Esophagus squamous epithelium (tissue), 5 donors: ENCODE data around the gene PDZK1IP1. TPM values are rescaled to one million over a fixed set of nuclear protein-coding genes. Genes with fewer than 3 reads are reported as not detected.

Experiments
- DNase-seq: peaks from one replicate; lab custom pipeline; 2025; lab: John Stamatoyannopoulos, UW
- H3K27ac ChIP-seq, 4 donors: fragments of 200-600 bp; sonication (generic); one replicate each; pipeline ENCODE4 v1.5.1; 2016 to 2019; ENCODE audit warnings: mild to moderate bottlenecking in 1 of 4
- H3K27me3 ChIP-seq, 4 donors: fragments of 200-600 bp; sonication (generic); 1 replicate in 3 of 4; 2 replicates in 1 of 4; pipeline versions ENCODE4 v1.5.1 to v1.6.0; 2017 to 2021; ENCODE audit warnings: antibody characterized with exemption in 1 of 4
- H3K36me3 ChIP-seq, 3 donors: fragments of 200-600 bp; sonication (generic); one replicate each; pipeline ENCODE4 v1.5.1; 2016 to 2019
- H3K4me1 ChIP-seq, 3 donors: fragments of 200-600 bp; sonication (generic); one replicate each; pipeline ENCODE4 v1.5.1; 2017 to 2019
- H3K4me3 ChIP-seq, 4 donors: fragments of 200-600 bp; sonication (generic); 1 replicate in 3 of 4; 2 replicates in 1 of 4; pipeline ENCODE4 v1.5.1; 2016 to 2019; ENCODE audit warnings: mild to moderate bottlenecking in 2 of 4, moderate library complexity in 1 of 4
- H3K9me3 ChIP-seq, 3 donors: fragments of 200-600 bp; sonication (generic); one replicate each; pipeline ENCODE4 v1.5.1; 2016 to 2019
- POLR2A ChIP-seq, 4 donors: fragments of 450-650 bp; IDR thresholded peaks; one replicate each; pipeline ENCODE4 v1.6.1; 2017; ENCODE audit warnings: antibody characterized with exemption in 4 of 4, mild to moderate bottlenecking in 4 of 4, moderate library complexity in 3 of 4
- WGBS, 2 donors: methylation state at CpG; one replicate each; pipeline ENCODE4 v1.1.5; 2018; 5-methylcytosine and 5-hydroxymethylcytosine counted together
- intact Hi-C: fragments of 100-400 bp; cut with DNase I; formaldehyde crosslinking; loops from one replicate; pipeline ENCODE4 v1.15.0; 2022
- total RNA-seq, 4 donors: library from RNA; depleted of rRNA; stranded (reverse); fragments of >200 nt; gene quantifications; one replicate each; pipeline ENCODE4 v1.1.0, GENCODE V29; 2016
- TF ChIP-seq, protein P1 (sequence below), 6 experiments: fragments of 450-650 bp in 4 of 6; fragments of 200-600 bp in 2 of 6; sonication (generic) in 2 of 6; IDR thresholded peaks; one replicate each; pipeline ENCODE4 v1.5.1; 2016 to 2019; ENCODE audit warnings: antibody characterized with exemption in 6 of 6, mild to moderate bottlenecking in 4 of 6, moderate library complexity in 4 of 6
- donor health status: DM: yes; HTN: yes; CAD: no.

Gene PDZK1IP1
- total RNA-seq, 4 donors from 2014 or later: 9.7 to 429 (median 312) TPM

- 80% methylated on average over 4 of the region's 4 CpGs for WGBS, 2 donors
- intact Hi-C loops: no loop called here
- no peak overlapping the region for H3K4me3 ChIP-seq
- H3K36me3 ChIP-seq: no peaks in the 10 kb centered on the region
- peaks cover 0 to 49% (median 3%) of the 10 kb centered on the region in 4 donors for H3K27me3 ChIP-seq
- H3K4me1 ChIP-seq: no peaks in the 10 kb centered on the region
- TF ChIP-seq POLR2A (IDR thresholded peaks at IDR 0.05): no peak
- TF ChIP-seq, protein P1, sequence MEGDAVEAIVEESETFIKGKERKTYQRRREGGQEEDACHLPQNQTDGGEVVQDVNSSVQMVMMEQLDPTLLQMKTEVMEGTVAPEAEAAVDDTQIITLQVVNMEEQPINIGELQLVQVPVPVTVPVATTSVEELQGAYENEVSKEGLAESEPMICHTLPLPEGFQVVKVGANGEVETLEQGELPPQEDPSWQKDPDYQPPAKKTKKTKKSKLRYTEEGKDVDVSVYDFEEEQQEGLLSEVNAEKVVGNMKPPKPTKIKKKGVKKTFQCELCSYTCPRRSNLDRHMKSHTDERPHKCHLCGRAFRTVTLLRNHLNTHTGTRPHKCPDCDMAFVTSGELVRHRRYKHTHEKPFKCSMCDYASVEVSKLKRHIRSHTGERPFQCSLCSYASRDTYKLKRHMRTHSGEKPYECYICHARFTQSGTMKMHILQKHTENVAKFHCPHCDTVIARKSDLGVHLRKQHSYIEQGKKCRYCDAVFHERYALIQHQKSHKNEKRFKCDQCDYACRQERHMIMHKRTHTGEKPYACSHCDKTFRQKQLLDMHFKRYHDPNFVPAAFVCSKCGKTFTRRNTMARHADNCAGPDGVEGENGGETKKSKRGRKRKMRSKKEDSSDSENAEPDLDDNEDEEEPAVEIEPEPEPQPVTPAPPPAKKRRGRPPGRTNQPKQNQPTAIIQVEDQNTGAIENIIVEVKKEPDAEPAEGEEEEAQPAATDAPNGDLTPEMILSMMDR (IDR thresholded peaks at IDR 0.05): no peak
- no peak overlapping the region for H3K27ac ChIP-seq
- no peaks in the 10 kb centered on the region for H3K9me3 ChIP-seq
- no peak for DNase-seq
These were observed 29.2 kb upstream of the PDZK1IP1 start for GRCh38 chr1:47219001-47219400.

- DNase-seq: no peak
- H3K27ac ChIP-seq: no peak overlapping the region
- intact Hi-C loops: no loop called here
- TF ChIP-seq, protein P1 (IDR thresholded peaks at IDR 0.05): no peak
- no peak for TF ChIP-seq POLR2A (IDR thresholded peaks at IDR 0.05)
- 82 to 84% methylated on average over 11 to 12 of the region's 12 CpGs for WGBS, 2 donors
- H3K4me1 ChIP-seq: peaks cover 0 to 7% (median 4%) of the 10 kb centered on the region in 3 donors
- H3K4me3 ChIP-seq: no peak overlapping the region
- no peaks in the 10 kb centered on the region for H3K36me3 ChIP-seq
- peaks cover 0 to 24% (median 0%) of the 10 kb centered on the region in 4 donors for H3K27me3 ChIP-seq
- no peaks in the 10 kb centered on the region for H3K9me3 ChIP-seq
These were observed 26.6 kb upstream of the PDZK1IP1 start for GRCh38 chr1:47216278-47217059.

- H3K9me3 ChIP-seq: no peaks in the 10 kb centered on the region
- H3K36me3 ChIP-seq: no peaks in the 10 kb centered on the region
- no peak overlapping the region for H3K27ac ChIP-seq
- peaks cover 0 to 9% (median 4%) of the 10 kb centered on the region in 3 donors for H3K4me1 ChIP-seq
- H3K27me3 ChIP-seq: peaks cover 0 to 16% (median 0%) of the 10 kb centered on the region in 4 donors
- DNase-seq: no peak
- WGBS, 2 donors: 72 to 88% methylated on average over 4 of the region's 4 CpGs
- no peak overlapping the region for H3K4me3 ChIP-seq
- no peak for TF ChIP-seq POLR2A (IDR thresholded peaks at IDR 0.05)
- intact Hi-C loops: no loop called here
These were observed 25.9 kb upstream of the PDZK1IP1 start for GRCh38 chr1:47215713-47216112.

DNA sequence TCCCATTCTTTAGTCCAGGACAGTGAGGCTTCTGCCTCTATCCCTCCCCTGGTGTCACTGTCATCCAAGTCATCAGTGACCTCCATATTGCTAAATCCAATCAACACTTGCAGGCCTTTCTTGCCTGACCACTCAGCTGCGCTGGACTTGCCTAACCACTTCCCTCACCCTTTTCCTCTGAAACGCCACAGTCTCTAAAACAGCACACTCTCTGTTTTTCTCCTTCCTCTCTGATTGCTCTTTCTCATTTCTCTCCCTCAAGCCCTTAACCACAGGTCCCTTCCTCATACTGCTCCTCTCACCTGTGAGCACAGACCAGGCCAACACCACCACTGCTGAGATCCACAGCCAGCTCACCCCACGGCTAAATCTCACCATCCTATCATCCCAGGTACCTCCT lies 24.7 kb upstream of the PDZK1IP1 start:
- intact Hi-C loops: no loop called here
- H3K27ac ChIP-seq: no peak overlapping the region
- peaks cover 0 to 14% (median 0%) of the 10 kb centered on the region in 4 donors for H3K27me3 ChIP-seq
- no peaks in the 10 kb centered on the region for H3K36me3 ChIP-seq
- TF ChIP-seq POLR2A (IDR thresholded peaks at IDR 0.05): no peak
- TF ChIP-seq, protein P1 (IDR thresholded peaks at IDR 0.05): no peak
- WGBS, 2 donors: 41 to 58% methylated on average over 3 of the region's 3 CpGs
- H3K9me3 ChIP-seq: no peaks in the 10 kb centered on the region
- peaks cover 0 to 9% (median 4%) of the 10 kb centered on the region in 3 donors for H3K4me1 ChIP-seq
- H3K4me3 ChIP-seq: no peak overlapping the region
- DNase-seq: no peak

DNA sequence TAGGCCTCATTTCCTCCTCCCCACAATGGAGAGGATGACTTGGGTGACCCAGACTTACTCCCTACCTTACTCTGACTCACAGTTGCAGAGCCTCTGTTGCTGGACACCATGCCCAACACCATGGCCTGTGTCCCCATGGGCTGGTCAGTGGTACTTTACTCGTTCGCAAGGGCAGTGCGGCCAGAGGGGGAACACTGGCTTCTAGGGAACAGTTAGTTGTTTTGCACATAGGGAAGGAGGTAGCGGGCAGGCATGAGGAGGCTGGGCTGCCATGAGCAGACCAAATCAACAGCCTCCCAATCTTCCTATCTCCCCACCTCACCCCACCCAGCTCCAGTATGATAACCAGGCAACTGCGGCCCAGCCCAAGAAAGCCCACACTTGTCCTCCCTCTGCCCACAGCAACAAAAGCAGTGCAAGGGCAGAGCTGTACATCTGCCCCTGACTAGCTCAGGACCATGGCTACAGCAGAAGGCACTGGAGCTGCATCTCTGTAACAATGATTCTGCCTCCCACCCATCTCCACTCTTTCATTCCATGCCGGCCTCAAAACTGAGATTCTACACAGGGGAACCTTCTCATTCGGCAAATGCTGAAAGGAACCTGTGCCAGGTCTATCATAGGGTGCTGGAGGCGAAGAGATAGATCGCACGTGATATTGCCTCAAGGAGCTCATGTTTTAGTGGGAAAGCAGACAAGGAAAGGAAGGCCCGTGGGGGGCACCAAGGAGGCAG lies 23.6 kb upstream of the PDZK1IP1 start:
- peaks cover 0 to 9% (median 4%) of the 10 kb centered on the region in 3 donors for H3K4me1 ChIP-seq
- H3K4me3 ChIP-seq: no peak overlapping the region
- no peak for DNase-seq
- no peaks in the 10 kb centered on the region for H3K36me3 ChIP-seq
- WGBS, 2 donors: 64 to 91% methylated on average over 7 of the region's 11 CpGs
- TF ChIP-seq POLR2A (IDR thresholded peaks at IDR 0.05): no peak
- TF ChIP-seq, protein P1 (IDR thresholded peaks at IDR 0.05): no peak
- intact Hi-C loops: no loop called here
- H3K27me3 ChIP-seq: peaks cover 0 to 19% (median 0%) of the 10 kb centered on the region in 4 donors
- peak overlapping the region in 2 of 4 donors; percentile 20 to 70 for H3K27ac ChIP-seq
- no peaks in the 10 kb centered on the region for H3K9me3 ChIP-seq
